Tibial nerve (tissue), 4 donors: ENCODE results near the gene PCLO. TPM values are rescaled to one million over a fixed set of nuclear protein-coding genes. Genes with fewer than 3 reads are reported as not detected.

Experiments used
- DNase-seq, 2 donors: peaks; one replicate each; pipeline ENCODE4 v3.0.0-alpha.2; 2019; ENCODE audit warnings: low spot score in 2 of 2
- H3K27ac ChIP-seq, 4 donors: fragments of 200-600 bp; sonication (generic) in 3 of 4; one replicate each; pipeline ENCODE4 v1.5.1; 2017 to 2019; ENCODE audit warnings: mild to moderate bottlenecking in 1 of 4
- H3K27me3 ChIP-seq, 2 donors: fragments of 200-600 bp; sonication (generic) in 1 of 2; one replicate each; pipeline versions ENCODE4 v1.5.1 to v1.6.0; 2017 to 2019
- H3K36me3 ChIP-seq, 3 donors: fragments of 200-600 bp; sonication (generic); one replicate each; pipeline ENCODE4 v1.5.1; 2018 to 2019
- H3K4me1 ChIP-seq, 4 donors: fragments of 200-600 bp; sonication (generic) in 3 of 4; one replicate each; pipeline ENCODE4 v1.5.1; 2017 to 2019
- H3K4me3 ChIP-seq, 4 donors: fragments of 200-600 bp; sonication (generic) in 3 of 4; one replicate each; pipeline ENCODE4 v1.5.1; 2017 to 2019; ENCODE audit warnings: mild to moderate bottlenecking in 1 of 4, moderate library complexity in 1 of 4
- H3K9me3 ChIP-seq, 4 donors: fragments of 200-600 bp; sonication (generic) in 3 of 4; one replicate each; pipeline ENCODE4 v1.5.1; 2017 to 2019
- CTCF ChIP-seq, 5 experiments: fragments of 200-600 bp in 3 of 5; fragments of 450-650 bp in 2 of 5; sonication (generic) in 3 of 5; IDR thresholded peaks; one replicate each; pipeline ENCODE4 v1.5.1; 2016 to 2019; ENCODE audit warnings: antibody characterized with exemption in 5 of 5, mild to moderate bottlenecking in 3 of 5, moderate library complexity in 2 of 5
- EP300 ChIP-seq, 2 donors: sonication (generic); formaldehyde crosslinking; IDR thresholded peaks; one replicate each; pipeline ENCODE4 v1.6.1; 2017; ENCODE audit warnings: antibody characterized with exemption in 2 of 2, mild to moderate bottlenecking in 1 of 2
- POLR2A ChIP-seq, 2 donors: fragments of 450-650 bp; IDR thresholded peaks; one replicate each; pipeline ENCODE4 v1.6.1; 2017; ENCODE audit warnings: antibody characterized with exemption in 2 of 2, mild to moderate bottlenecking in 2 of 2, moderate library complexity in 2 of 2
- WGBS, 2 donors: methylation state at CpG; one replicate each; pipeline ENCODE4 v1.1.5; 2018; 5-methylcytosine and 5-hydroxymethylcytosine counted together
- total RNA-seq, 4 donors: library from RNA; depleted of rRNA; stranded (reverse); fragments of >200 nt; gene quantifications; one replicate each; pipeline ENCODE4 v1.1.0, GENCODE V29; 2016

The PCLO gene
- total RNA-seq, 4 donors from 2014 or later: under 0.01 to 0.78 (median 0.52) TPM

GRCh38 chr7:83155407-83155806, 7.3 kb downstream of the PCLO start:
- no peak for DNase-seq
- 75 to 100% methylated on average over 1 of the region's 1 CpG for WGBS, 2 donors
- no peaks in the 10 kb centered on the region for H3K27me3 ChIP-seq
- no peak overlapping the region for H3K4me3 ChIP-seq
- no peak overlapping the region for H3K27ac ChIP-seq
- H3K4me1 ChIP-seq: no peaks in the 10 kb centered on the region
- H3K9me3 ChIP-seq: no peaks in the 10 kb centered on the region
- no peaks in the 10 kb centered on the region for H3K36me3 ChIP-seq
- TF ChIP-seq POLR2A (IDR thresholded peaks at IDR 0.05): no peak
- TF ChIP-seq CTCF (IDR thresholded peaks at IDR 0.05): no peak
- TF ChIP-seq EP300 (IDR thresholded peaks at IDR 0.05): no peak

GRCh38 chr7:83153419-83153818, 9.3 kb downstream of the PCLO start:
- Histone ChIP-seq H3K36me3 (no peaks in the 10 kb centered on the region), H3K27me3 (no peaks in the 10 kb centered on the region), H3K27ac (no peak overlapping the region), H3K4me3 (no peak overlapping the region), H3K9me3 (no peaks in the 10 kb centered on the region), H3K4me1 (no peaks in the 10 kb centered on the region)
- WGBS, 2 donors: 52 to 56% methylated on average over 1 of the region's 1 CpG
- TF ChIP-seq CTCF (IDR thresholded peaks at IDR 0.05) (no peak), POLR2A (IDR thresholded peaks at IDR 0.05) (no peak), EP300 (IDR thresholded peaks at IDR 0.05) (no peak)
- no peak for DNase-seq

GRCh38 chr7:83150310-83150709, 12.4 kb downstream of the PCLO start:
- Histone ChIP-seq H3K9me3 (no peaks in the 10 kb centered on the region), H3K36me3 (no peaks in the 10 kb centered on the region), H3K27me3 (no peaks in the 10 kb centered on the region), H3K4me1 (no peaks in the 10 kb centered on the region), H3K27ac (no peak overlapping the region), H3K4me3 (no peak overlapping the region)
- WGBS, 2 donors: 79 to 83% methylated on average over 2 of the region's 2 CpGs
- DNase-seq: no peak
- no peak for TF ChIP-seq POLR2A (IDR thresholded peaks at IDR 0.05)
- no peak for TF ChIP-seq EP300 (IDR thresholded peaks at IDR 0.05)
- TF ChIP-seq CTCF (IDR thresholded peaks at IDR 0.05): no peak

- no peak overlapping the region for H3K4me3 ChIP-seq
- 41 to 43% methylated on average over 1 of the region's 1 CpG for WGBS, 2 donors
- no peak for DNase-seq
- no peaks in the 10 kb centered on the region for H3K4me1 ChIP-seq
- H3K36me3 ChIP-seq: no peaks in the 10 kb centered on the region
- no peaks in the 10 kb centered on the region for H3K9me3 ChIP-seq
- no peak for TF ChIP-seq EP300 (IDR thresholded peaks at IDR 0.05)
- TF ChIP-seq CTCF (IDR thresholded peaks at IDR 0.05): no peak
- no peak for TF ChIP-seq POLR2A (IDR thresholded peaks at IDR 0.05)
- H3K27ac ChIP-seq: no peak overlapping the region
- no peaks in the 10 kb centered on the region for H3K27me3 ChIP-seq
Measured at GRCh38 chr7:83149466-83149865, 13.2 kb downstream of the PCLO start.

GRCh38 chr7:83148776-83149175, 13.9 kb downstream of the PCLO start:
- Histone ChIP-seq H3K4me1 (no peaks in the 10 kb centered on the region), H3K36me3 (no peaks in the 10 kb centered on the region), H3K4me3 (no peak overlapping the region), H3K27me3 (no peaks in the 10 kb centered on the region), H3K9me3 (no peaks in the 10 kb centered on the region), H3K27ac (no peak overlapping the region)
- no peak for DNase-seq
- 68 to 77% methylated on average over 1 of the region's 1 CpG for WGBS, 2 donors
- TF ChIP-seq POLR2A (IDR thresholded peaks at IDR 0.05): no peak
- no peak for TF ChIP-seq EP300 (IDR thresholded peaks at IDR 0.05)
- TF ChIP-seq CTCF (IDR thresholded peaks at IDR 0.05): no peak
